NCI-H2171 (cell line): ENCODE data around the gene MMP3.

Experiments used
- DNase-seq: peaks from one replicate; lab custom pipeline; 2025; lab: John Stamatoyannopoulos, UW

The MMP3 gene

GRCh38 chr11:102791271-102792036 lies 52.0 kb downstream of the MMP3 start:
- no peak for DNase-seq

GRCh38 chr11:102788334-102788995 lies 54.9 kb downstream of the MMP3 start:
- DNase-seq: no peak
